HEK293 (cell line): ENCODE measurements around the gene HBG2.

ENCODE experiments used
- CTCF ChIA-PET: fragments of 350-600 bp; formaldehyde crosslinking; extraction: SDS; loops from one replicate; lab custom pipeline; 2021; ENCODE audit warnings: antibody characterized with exemption; lab: Yijun Ruan, JAX
- POLR2A ChIA-PET: fragments of 300-600 bp; formaldehyde crosslinking; extraction: SDS; loops from one replicate; lab custom pipeline; 2020; ENCODE audit warnings: antibody characterized with exemption, inconsistent platforms; lab: Yijun Ruan, JAX
- H3K27ac ChIP-seq: fragments of 200-500 bp; sonication (Bioruptor generic); 2 replicates; pipeline ENCODE4 v1.5.1; 2014; ENCODE audit warnings: low read depth, low read length, control low read depth, inconsistent platforms; ENCODE audit errors: extremely low read depth
- H3K36me3 ChIP-seq, 2 experiments: fragments of 200-500 bp in 1 of 2; sonication (Bioruptor generic) in 1 of 2; 1 replicate in 1 of 2; 2 replicates in 1 of 2; pipeline ENCODE4 v1.5.1; 2014 to 2017; ENCODE audit warnings: inconsistent platforms in 2 of 2, low read length in 2 of 2; ENCODE audit not compliant: control insufficient read depth in 2 of 2, insufficient read depth in 1 of 2
- H3K4me1 ChIP-seq: fragments of 200-500 bp; sonication (Bioruptor generic); 2 replicates; pipeline ENCODE4 v1.5.1; 2014; ENCODE audit warnings: mild to moderate bottlenecking, low read length, inconsistent platforms; ENCODE audit not compliant: control insufficient read depth, insufficient read depth
- H3K4me3 ChIP-seq: 2 replicates; pipeline ENCODE4 v1.5.1; 2011; ENCODE audit warnings: low read depth, mild to moderate bottlenecking, control low read depth, low read length, moderate library complexity
- H3K9me3 ChIP-seq: fragments of 200-500 bp; sonication (Bioruptor generic); 2 replicates; pipeline ENCODE4 v1.5.1; 2014; ENCODE audit warnings: low read depth, low read length, inconsistent platforms; ENCODE audit not compliant: control insufficient read depth, insufficient read depth
- BCL11B ChIP-seq: fragments of 450-650 bp; formaldehyde crosslinking; IDR thresholded peaks from 2 replicates; pipeline ENCODE4 v1.5.1; 2016; ENCODE audit warnings: low read depth, missing biosample characterization, missing genetic modification characterization
- GLIS1 ChIP-seq: fragments of 450-650 bp; formaldehyde crosslinking; IDR thresholded peaks from 2 replicates; pipeline ENCODE4 v1.5.1; 2016; ENCODE audit warnings: missing biosample characterization, missing genetic modification characterization
- KLF7 ChIP-seq: fragments of 450-650 bp; formaldehyde crosslinking; IDR thresholded peaks from 2 replicates; pipeline ENCODE4 v1.5.1; 2016; ENCODE audit warnings: missing biosample characterization, missing genetic modification characterization, borderline replicate concordance
- MYNN ChIP-seq: fragments of 450-650 bp; formaldehyde crosslinking; IDR thresholded peaks from 2 replicates; pipeline ENCODE4 v1.5.1; 2016; ENCODE audit warnings: missing biosample characterization, missing genetic modification characterization, borderline replicate concordance
- MZF1 ChIP-seq: fragments of 450-650 bp; formaldehyde crosslinking; IDR thresholded peaks from 2 replicates; pipeline ENCODE4 v1.5.1; 2017; ENCODE audit warnings: missing biosample characterization, missing genetic modification characterization, borderline replicate concordance
- SALL2 ChIP-seq: fragments of 450-650 bp; formaldehyde crosslinking; IDR thresholded peaks from 2 replicates; pipeline ENCODE4 v1.5.0; 2017; ENCODE audit warnings: missing biosample characterization, mild to moderate bottlenecking, missing genetic modification characterization, borderline replicate concordance
- SCRT2 ChIP-seq: fragments of 450-650 bp; formaldehyde crosslinking; IDR thresholded peaks from 2 replicates; pipeline ENCODE4 v1.5.1; 2016; ENCODE audit warnings: missing biosample characterization, missing genetic modification characterization
- ZBTB10 ChIP-seq: fragments of 450-650 bp; formaldehyde crosslinking; IDR thresholded peaks from 2 replicates; pipeline ENCODE4 v1.5.1; 2016; ENCODE audit warnings: missing biosample characterization, missing genetic modification characterization
- ZBTB48 ChIP-seq: fragments of 450-650 bp; formaldehyde crosslinking; IDR thresholded peaks from 2 replicates; pipeline ENCODE4 v1.5.1; 2016; ENCODE audit warnings: missing biosample characterization, missing genetic modification characterization
- ZIC2 ChIP-seq: fragments of 450-650 bp; formaldehyde crosslinking; IDR thresholded peaks from 2 replicates; pipeline ENCODE4 v1.5.1; 2016; ENCODE audit warnings: missing biosample characterization, missing genetic modification characterization
- ZNF2 ChIP-seq: fragments of 450-650 bp; formaldehyde crosslinking; IDR thresholded peaks from 2 replicates; pipeline ENCODE4 v1.5.1; 2016; ENCODE audit warnings: missing biosample characterization, missing genetic modification characterization
- ZNF26 ChIP-seq: fragments of 450-650 bp; formaldehyde crosslinking; IDR thresholded peaks from 2 replicates; pipeline ENCODE4 v1.5.1; 2016; ENCODE audit warnings: missing biosample characterization, missing genetic modification characterization
- ZNF354C ChIP-seq: fragments of 450-650 bp; formaldehyde crosslinking; IDR thresholded peaks from 2 replicates; pipeline ENCODE4 v1.5.1; 2016; ENCODE audit warnings: missing biosample characterization, missing genetic modification characterization, low read depth, borderline replicate concordance
- ZNF391 ChIP-seq: fragments of 450-650 bp; formaldehyde crosslinking; IDR thresholded peaks from 2 replicates; pipeline ENCODE4 v1.5.1; 2016; ENCODE audit warnings: low read depth, missing biosample characterization, missing genetic modification characterization, borderline replicate concordance
- ZNF398 ChIP-seq: fragments of 450-650 bp; formaldehyde crosslinking; IDR thresholded peaks from 2 replicates; pipeline ENCODE4 v1.5.1; 2017; ENCODE audit warnings: missing biosample characterization, missing genetic modification characterization
- ZNF433 ChIP-seq: fragments of 450-650 bp; formaldehyde crosslinking; IDR thresholded peaks from 2 replicates; pipeline ENCODE4 v1.5.1; 2016; ENCODE audit warnings: missing biosample characterization, missing genetic modification characterization, low read depth
- ZNF555 ChIP-seq: fragments of 450-650 bp; formaldehyde crosslinking; conservative IDR thresholded peaks from 2 replicates; pipeline ENCODE4 v1.5.1; 2017; ENCODE audit warnings: missing biosample characterization, mild to moderate bottlenecking, missing genetic modification characterization, inconsistent platforms
- ZNF558 ChIP-seq: fragments of 450-650 bp; formaldehyde crosslinking; IDR thresholded peaks from 2 replicates; pipeline ENCODE4 v1.5.1; 2016; ENCODE audit warnings: missing biosample characterization, missing genetic modification characterization
- ZNF629 ChIP-seq: fragments of 450-650 bp; formaldehyde crosslinking; IDR thresholded peaks from 2 replicates; pipeline ENCODE4 v1.5.1; 2017; ENCODE audit warnings: missing biosample characterization, missing genetic modification characterization
- ZNF692 ChIP-seq: fragments of 450-650 bp; formaldehyde crosslinking; IDR thresholded peaks from 2 replicates; pipeline ENCODE4 v1.5.1; 2016; ENCODE audit warnings: missing biosample characterization, missing genetic modification characterization
- TF ChIP-seq, protein P1 (sequence below): fragments of 450-650 bp; formaldehyde crosslinking; IDR thresholded peaks from 2 replicates; pipeline ENCODE4 v1.5.1; 2016; ENCODE audit warnings: missing biosample characterization, missing genetic modification characterization
- TF ChIP-seq, protein P2 (sequence below): fragments of 450-650 bp; formaldehyde crosslinking; IDR thresholded peaks from 2 replicates; pipeline ENCODE4 v1.5.1; 2017; ENCODE audit warnings: missing biosample characterization, missing genetic modification characterization
- TF ChIP-seq, protein P3 (sequence below): fragments of 450-650 bp; formaldehyde crosslinking; IDR thresholded peaks from 2 replicates; pipeline ENCODE4 v1.5.1; 2016; ENCODE audit warnings: missing biosample characterization, missing genetic modification characterization

The HBG2 gene

DNA sequence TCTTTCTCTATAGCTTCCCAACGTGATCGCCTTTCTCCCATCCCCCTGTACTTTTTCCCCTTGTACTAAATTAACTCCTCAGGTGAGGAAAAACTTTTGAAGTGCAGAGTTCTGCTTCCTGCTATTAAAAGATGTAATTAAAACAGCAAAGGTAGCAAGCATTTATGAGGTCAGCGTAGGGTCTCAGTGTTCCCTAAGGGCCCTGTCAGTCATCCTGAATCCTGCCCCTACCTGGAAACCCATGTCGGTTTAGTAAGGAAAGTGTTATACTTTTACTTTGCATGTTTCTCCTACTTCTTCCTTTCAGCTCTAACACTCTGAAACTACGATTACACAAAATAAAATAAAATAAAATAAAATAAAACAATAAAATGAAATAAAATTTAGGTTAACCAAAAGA is 26.5 kb downstream of the HBG2 start:
- no peaks in the 10 kb centered on the region for H3K36me3 ChIP-seq
- TF ChIP-seq ZIC2 (no peak), ZBTB10 (tag by site-specific recombination) (no peak), ZBTB48 (tag by site-specific recombination) (no peak), ZNF692 (no peak), KLF7 (tag by site-specific recombination) (no peak), ZNF433 (tag by site-specific recombination) (no peak), ZNF555 (tag by site-specific recombination) (no peak), MZF1 (tag by site-specific recombination) (no peak), SCRT2 (tag by site-specific recombination) (no peak), ZNF354C (no peak), ZNF2 (tag by site-specific recombination) (no peak), SALL2 (tag by site-specific recombination) (no peak), ZNF26 (tag by site-specific recombination) (no peak)
- TF ChIP-seq, protein P1, sequence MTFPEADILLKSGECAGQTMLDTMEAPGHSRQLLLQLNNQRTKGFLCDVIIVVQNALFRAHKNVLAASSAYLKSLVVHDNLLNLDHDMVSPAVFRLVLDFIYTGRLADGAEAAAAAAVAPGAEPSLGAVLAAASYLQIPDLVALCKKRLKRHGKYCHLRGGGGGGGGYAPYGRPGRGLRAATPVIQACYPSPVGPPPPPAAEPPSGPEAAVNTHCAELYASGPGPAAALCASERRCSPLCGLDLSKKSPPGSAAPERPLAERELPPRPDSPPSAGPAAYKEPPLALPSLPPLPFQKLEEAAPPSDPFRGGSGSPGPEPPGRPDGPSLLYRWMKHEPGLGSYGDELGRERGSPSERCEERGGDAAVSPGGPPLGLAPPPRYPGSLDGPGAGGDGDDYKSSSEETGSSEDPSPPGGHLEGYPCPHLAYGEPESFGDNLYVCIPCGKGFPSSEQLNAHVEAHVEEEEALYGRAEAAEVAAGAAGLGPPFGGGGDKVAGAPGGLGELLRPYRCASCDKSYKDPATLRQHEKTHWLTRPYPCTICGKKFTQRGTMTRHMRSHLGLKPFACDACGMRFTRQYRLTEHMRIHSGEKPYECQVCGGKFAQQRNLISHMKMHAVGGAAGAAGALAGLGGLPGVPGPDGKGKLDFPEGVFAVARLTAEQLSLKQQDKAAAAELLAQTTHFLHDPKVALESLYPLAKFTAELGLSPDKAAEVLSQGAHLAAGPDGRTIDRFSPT, result no peak
- TF ChIP-seq, all 188 proteins: peak for 0
- ChIA-PET POLR2A (no interaction called here), CTCF (no interaction called here)
- Histone ChIP-seq H3K9me3 (no peaks in the 10 kb centered on the region), H3K4me1 (no peaks in the 10 kb centered on the region), H3K4me3 (no peak overlapping the region), H3K27ac (no peak overlapping the region)

DNA sequence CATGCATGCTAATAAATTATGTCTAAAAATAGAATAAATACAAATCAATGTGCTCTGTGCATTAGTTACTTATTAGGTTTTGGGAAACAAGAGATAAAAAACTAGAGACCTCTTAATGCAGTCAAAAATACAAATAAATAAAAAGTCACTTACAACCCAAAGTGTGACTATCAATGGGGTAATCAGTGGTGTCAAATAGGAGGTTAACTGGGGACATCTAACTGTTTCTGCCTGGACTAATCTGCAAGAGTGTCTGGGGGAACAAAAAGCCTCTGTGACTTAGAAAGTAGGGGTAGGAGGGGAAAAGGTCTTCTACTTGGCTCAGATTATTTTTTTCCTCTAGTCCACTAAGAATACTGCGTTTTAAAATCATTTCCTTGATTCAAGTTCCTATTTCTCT is 26.9 kb downstream of the HBG2 start:
- H3K27ac ChIP-seq, result no peak overlapping the region
- no peaks in the 10 kb centered on the region for H3K4me1 ChIP-seq
- H3K36me3 ChIP-seq, result no peaks in the 10 kb centered on the region
- POLR2A ChIA-PET, result no interaction called here
- H3K4me3 ChIP-seq, result no peak overlapping the region
- H3K9me3 ChIP-seq, result no peaks in the 10 kb centered on the region
- CTCF ChIA-PET, result no interaction called here
- TF ChIP-seq, protein P2, sequence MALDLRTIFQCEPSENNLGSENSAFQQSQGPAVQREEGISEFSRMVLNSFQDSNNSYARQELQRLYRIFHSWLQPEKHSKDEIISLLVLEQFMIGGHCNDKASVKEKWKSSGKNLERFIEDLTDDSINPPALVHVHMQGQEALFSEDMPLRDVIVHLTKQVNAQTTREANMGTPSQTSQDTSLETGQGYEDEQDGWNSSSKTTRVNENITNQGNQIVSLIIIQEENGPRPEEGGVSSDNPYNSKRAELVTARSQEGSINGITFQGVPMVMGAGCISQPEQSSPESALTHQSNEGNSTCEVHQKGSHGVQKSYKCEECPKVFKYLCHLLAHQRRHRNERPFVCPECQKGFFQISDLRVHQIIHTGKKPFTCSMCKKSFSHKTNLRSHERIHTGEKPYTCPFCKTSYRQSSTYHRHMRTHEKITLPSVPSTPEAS (tag by site-specific recombination), result no peak
- TF ChIP-seq ZNF629 (tag by site-specific recombination) (no peak), BCL11B (tag by site-specific recombination) (no peak), MYNN (no peak), GLIS1 (tag by site-specific recombination) (no peak), ZNF398 (tag by site-specific recombination) (no peak), ZNF558 (tag by site-specific recombination) (no peak), ZNF391 (tag by site-specific recombination) (no peak)
- TF ChIP-seq, protein P3, sequence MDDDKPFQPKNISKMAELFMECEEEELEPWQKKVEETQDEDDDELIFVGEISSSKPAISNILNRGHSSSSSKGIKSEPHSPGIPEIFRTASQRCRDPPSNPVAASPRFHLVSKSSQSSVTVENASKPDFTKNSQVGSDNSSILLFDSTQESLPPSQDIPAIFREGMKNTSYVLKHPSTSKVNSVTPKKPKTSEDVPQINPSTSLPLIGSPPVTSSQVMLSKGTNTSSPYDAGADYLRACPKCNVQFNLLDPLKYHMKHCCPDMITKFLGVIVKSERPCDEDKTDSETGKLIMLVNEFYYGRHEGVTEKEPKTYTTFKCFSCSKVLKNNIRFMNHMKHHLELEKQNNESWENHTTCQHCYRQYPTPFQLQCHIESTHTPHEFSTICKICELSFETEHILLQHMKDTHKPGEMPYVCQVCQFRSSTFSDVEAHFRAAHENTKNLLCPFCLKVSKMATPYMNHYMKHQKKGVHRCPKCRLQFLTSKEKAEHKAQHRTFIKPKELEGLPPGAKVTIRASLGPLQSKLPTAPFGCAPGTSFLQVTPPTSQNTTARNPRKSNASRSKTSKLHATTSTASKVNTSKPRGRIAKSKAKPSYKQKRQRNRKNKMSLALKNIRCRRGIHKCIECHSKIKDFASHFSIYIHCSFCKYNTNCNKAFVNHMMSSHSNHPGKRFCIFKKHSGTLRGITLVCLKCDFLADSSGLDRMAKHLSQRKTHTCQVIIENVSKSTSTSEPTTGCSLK (tag by site-specific recombination), result no peak
